ENCODE results near the gene CCDC43. TPM values are rescaled to one million over a fixed set of nuclear protein-coding genes. Genes with fewer than 3 reads are reported as not detected.

CCDC43 gene
- total and polyA plus RNA-seq, 9 of the 15 experiments (the other 6 are each of a cell fraction or from before 2014, with no cell fraction given) = 11.7 to 42.3 (median 25.9) TPM

DNA sequence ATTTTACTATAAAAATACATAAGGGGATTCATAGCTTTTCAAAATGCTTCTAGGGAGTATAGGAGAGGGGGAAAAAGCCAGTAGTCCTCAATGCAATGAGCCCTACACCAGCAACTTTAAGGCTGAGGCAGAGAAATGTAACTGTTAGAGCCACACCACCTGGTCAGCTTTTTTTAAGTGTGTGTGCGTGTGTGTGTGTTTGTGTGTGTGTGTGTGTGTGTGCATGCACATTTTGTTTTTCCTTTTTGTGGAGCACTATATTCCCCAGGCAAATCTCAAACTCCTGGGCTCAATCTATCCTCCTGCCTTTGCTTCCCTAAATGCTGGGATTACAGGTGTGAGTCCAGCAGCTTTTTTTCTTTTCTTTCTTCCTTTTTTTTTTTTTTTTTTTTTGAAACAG is 35.6 kb downstream of the CCDC43 start:
- no peak for ATAC-seq
- Histone ChIP-seq H3K79me2 (ENCODE audit: control insufficient read depth, insufficient read depth, low read length) (no peaks in the 10 kb centered on the region), H2AFZ (ENCODE audit: low read depth, low read length) (no peak overlapping the region), H3K9ac (ENCODE audit: insufficient read depth in 1 of 2, low read depth in 2 of 2, low read length in 2 of 2) (no peak overlapping the region), H4K20me1 (replicated peaks; ENCODE audit: control insufficient read depth, insufficient read depth, low read length) (no peaks in the 10 kb centered on the region), H3K27ac (ENCODE audit: extremely low read depth, low read depth, low read length) (no peak overlapping the region), H3K4me1 (replicated peaks in 1 of 2; ENCODE audit: control insufficient read depth in 2 of 2, insufficient read depth in 2 of 2, low read length in 2 of 2) (no peaks in the 10 kb centered on the region; a peak in 1 of 5 replicates), H3K4me2 (ENCODE audit: insufficient read depth, low read length) (no peak overlapping the region), H3K27me3 (ENCODE audit: control insufficient read depth in 2 of 2, insufficient read depth in 2 of 2, low read length in 2 of 2) (peaks cover 6 to 7% of the 10 kb centered on the region in 2 experiments; a peak in 2 of 5 replicates), H3K36me3 (ENCODE audit: control insufficient read depth, insufficient read depth, low read length) (no peaks in the 10 kb centered on the region), H3K9me1 (ENCODE audit: control insufficient read depth, insufficient read depth, low read length) (no peaks in the 10 kb centered on the region), H3K9me3 (replicated peaks; ENCODE audit: control insufficient read depth, insufficient read depth, low read depth, low read length) (no peaks in the 10 kb centered on the region), H3K4me3 (no peak overlapping the region)
- in situ Hi-C loops (cut with MboI) = no loop called here
- no peak for DNase-seq (ENCODE audit: extremely low read depth in 1 of 4, low spot score in 3 of 4)
- ChIA-PET CTCF (ENCODE audit: low intra/inter-chr PET ratio) (interaction anchor here (0.6 kb wide), 1 partner anchor 120 kb away, joined by 4 read pairs; no protein-coding TSS in a partner anchor), POLR2A (interaction anchor here (0.8 to 1.1 kb wide), 3 partner anchors 10 to 25 kb away, joined by 3 to 4 read pairs (median 3); no protein-coding TSS in a partner anchor)
- intact Hi-C loops (cut with micrococcal nuclease) = no loop called here
- WGBS (ENCODE audit: insufficient coverage, low coverage, missing lambda C conversion rate) = 0% methylated on average over 1 of the region's 1 CpG
- BruUV-seq (replicated peaks) = no TSS peak
- FAIRE-seq = no peak
- TF ChIP-seq MAFF (IDR thresholded peaks at IDR 0.05; ENCODE audit: low read length) = no peak
- TF ChIP-seq ZNF79 (CRISPR knock-in tag; IDR thresholded peaks at IDR 0.05; ENCODE audit: low read depth) = no peak
- TF ChIP-seq, protein P1, sequence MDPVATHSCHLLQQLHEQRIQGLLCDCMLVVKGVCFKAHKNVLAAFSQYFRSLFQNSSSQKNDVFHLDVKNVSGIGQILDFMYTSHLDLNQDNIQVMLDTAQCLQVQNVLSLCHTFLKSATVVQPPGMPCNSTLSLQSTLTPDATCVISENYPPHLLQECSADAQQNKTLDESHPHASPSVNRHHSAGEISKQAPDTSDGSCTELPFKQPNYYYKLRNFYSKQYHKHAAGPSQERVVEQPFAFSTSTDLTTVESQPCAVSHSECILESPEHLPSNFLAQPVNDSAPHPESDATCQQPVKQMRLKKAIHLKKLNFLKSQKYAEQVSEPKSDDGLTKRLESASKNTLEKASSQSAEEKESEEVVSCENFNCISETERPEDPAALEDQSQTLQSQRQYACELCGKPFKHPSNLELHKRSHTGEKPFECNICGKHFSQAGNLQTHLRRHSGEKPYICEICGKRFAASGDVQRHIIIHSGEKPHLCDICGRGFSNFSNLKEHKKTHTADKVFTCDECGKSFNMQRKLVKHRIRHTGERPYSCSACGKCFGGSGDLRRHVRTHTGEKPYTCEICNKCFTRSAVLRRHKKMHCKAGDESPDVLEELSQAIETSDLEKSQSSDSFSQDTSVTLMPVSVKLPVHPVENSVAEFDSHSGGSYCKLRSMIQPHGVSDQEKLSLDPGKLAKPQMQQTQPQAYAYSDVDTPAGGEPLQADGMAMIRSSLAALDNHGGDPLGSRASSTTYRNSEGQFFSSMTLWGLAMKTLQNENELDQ (CRISPR knock-in tag; IDR thresholded peaks at IDR 0.05; ENCODE audit: borderline replicate concordance) = no peak
